Suprapubic skin (tissue), 4 donors: ENCODE data around the gene KLHDC7B. TPM values are rescaled to one million over a fixed set of nuclear protein-coding genes. Genes with fewer than 3 reads are reported as not detected.

ENCODE experiments used
- DNase-seq, 2 donors: peaks; one replicate each; pipeline ENCODE4 v3.0.0-alpha.2; 2019; ENCODE audit warnings: low spot score in 2 of 2
- H3K27ac ChIP-seq: fragments of 200-600 bp; sonication (generic); one replicate; pipeline ENCODE4 v1.5.1; 2019
- H3K27me3 ChIP-seq: fragments of 200-600 bp; sonication (generic); one replicate; pipeline ENCODE4 v1.5.1; 2019
- H3K36me3 ChIP-seq: fragments of 200-600 bp; sonication (generic); one replicate; pipeline ENCODE4 v1.5.1; 2019
- H3K4me1 ChIP-seq: fragments of 200-600 bp; sonication (generic); one replicate; pipeline ENCODE4 v1.5.1; 2019
- H3K4me3 ChIP-seq: fragments of 200-600 bp; sonication (generic); one replicate; pipeline ENCODE4 v1.5.1; 2019; ENCODE audit warnings: mild to moderate bottlenecking
- H3K9me3 ChIP-seq: fragments of 200-600 bp; sonication (generic); one replicate; pipeline ENCODE4 v1.5.1; 2019
- EP300 ChIP-seq: sonication (generic); formaldehyde crosslinking; IDR thresholded peaks from one replicate; pipeline ENCODE4 v1.6.1; 2017; ENCODE audit warnings: antibody characterized with exemption
- POLR2A ChIP-seq, 2 donors: fragments of 450-650 bp; IDR thresholded peaks; one replicate each; pipeline ENCODE4 v1.6.1; 2017; ENCODE audit warnings: antibody characterized with exemption in 2 of 2, mild to moderate bottlenecking in 2 of 2, moderate library complexity in 2 of 2
- POLR2AphosphoS5 ChIP-seq, 3 donors: sonication (generic); formaldehyde crosslinking; IDR thresholded peaks; one replicate each; pipeline ENCODE4 v1.6.1; 2017; ENCODE audit warnings: antibody characterized with exemption in 3 of 3
- WGBS: methylation state at CpG from one replicate; pipeline ENCODE4 v1.1.5; 2018; 5-methylcytosine and 5-hydroxymethylcytosine counted together
- total RNA-seq, 4 donors: library from RNA; depleted of rRNA; stranded (reverse); fragments of >200 nt; gene quantifications; one replicate each; pipeline ENCODE4 v1.1.0, GENCODE V29; 2016
- TF ChIP-seq, protein P1 (sequence below), 2 donors: fragments of 200-600 bp in 1 of 2; fragments of 450-650 bp in 1 of 2; sonication (generic) in 1 of 2; IDR thresholded peaks; one replicate each; pipeline ENCODE4 v1.5.1; 2016 to 2019; ENCODE audit warnings: antibody characterized with exemption in 2 of 2, mild to moderate bottlenecking in 1 of 2, moderate library complexity in 1 of 2

The KLHDC7B gene
- total RNA-seq, 4 donors from 2014 or later = 0.26 TPM; not detected in 3

DNA sequence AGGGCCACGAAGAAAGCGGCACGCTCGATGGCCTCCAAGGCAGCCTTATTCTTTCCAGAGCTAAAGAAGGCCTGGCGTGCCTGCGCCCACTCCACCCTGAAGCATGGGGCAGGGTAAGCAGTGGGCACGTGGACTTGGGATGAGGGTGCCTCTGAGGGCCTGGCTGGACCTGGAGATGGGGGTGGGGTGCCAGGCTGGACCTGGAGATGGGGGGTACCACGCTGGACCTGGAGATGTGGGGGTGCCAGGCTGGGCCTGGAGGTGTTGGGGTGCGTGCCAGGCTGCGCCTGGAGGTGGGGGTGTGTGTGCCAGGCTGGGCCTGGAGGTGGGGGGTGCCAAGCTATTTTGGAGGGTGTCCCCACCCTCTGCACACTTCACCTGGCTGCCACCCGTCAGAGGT is 27.3 kb downstream of the KLHDC7B start:
- no peaks in the 10 kb centered on the region for H3K27me3 ChIP-seq
- peaks cover 29% of the 10 kb centered on the region for H3K36me3 ChIP-seq
- H3K9me3 ChIP-seq = no peaks in the 10 kb centered on the region
- H3K4me3 ChIP-seq = no peak overlapping the region
- peak in 1 of 2 donors; percentile 51 for DNase-seq
- no peak overlapping the region for H3K27ac ChIP-seq
- WGBS = 80% methylated on average over 4 of the region's 11 CpGs
- peaks cover 1% of the 10 kb centered on the region for H3K4me1 ChIP-seq
- TF ChIP-seq POLR2A (IDR thresholded peaks at IDR 0.05) (no peak), POLR2AphosphoS5 (IDR thresholded peaks at IDR 0.05) (no peak), EP300 (no peak)
- TF ChIP-seq, protein P1, sequence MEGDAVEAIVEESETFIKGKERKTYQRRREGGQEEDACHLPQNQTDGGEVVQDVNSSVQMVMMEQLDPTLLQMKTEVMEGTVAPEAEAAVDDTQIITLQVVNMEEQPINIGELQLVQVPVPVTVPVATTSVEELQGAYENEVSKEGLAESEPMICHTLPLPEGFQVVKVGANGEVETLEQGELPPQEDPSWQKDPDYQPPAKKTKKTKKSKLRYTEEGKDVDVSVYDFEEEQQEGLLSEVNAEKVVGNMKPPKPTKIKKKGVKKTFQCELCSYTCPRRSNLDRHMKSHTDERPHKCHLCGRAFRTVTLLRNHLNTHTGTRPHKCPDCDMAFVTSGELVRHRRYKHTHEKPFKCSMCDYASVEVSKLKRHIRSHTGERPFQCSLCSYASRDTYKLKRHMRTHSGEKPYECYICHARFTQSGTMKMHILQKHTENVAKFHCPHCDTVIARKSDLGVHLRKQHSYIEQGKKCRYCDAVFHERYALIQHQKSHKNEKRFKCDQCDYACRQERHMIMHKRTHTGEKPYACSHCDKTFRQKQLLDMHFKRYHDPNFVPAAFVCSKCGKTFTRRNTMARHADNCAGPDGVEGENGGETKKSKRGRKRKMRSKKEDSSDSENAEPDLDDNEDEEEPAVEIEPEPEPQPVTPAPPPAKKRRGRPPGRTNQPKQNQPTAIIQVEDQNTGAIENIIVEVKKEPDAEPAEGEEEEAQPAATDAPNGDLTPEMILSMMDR (IDR thresholded peaks at IDR 0.05) = no peak

DNA sequence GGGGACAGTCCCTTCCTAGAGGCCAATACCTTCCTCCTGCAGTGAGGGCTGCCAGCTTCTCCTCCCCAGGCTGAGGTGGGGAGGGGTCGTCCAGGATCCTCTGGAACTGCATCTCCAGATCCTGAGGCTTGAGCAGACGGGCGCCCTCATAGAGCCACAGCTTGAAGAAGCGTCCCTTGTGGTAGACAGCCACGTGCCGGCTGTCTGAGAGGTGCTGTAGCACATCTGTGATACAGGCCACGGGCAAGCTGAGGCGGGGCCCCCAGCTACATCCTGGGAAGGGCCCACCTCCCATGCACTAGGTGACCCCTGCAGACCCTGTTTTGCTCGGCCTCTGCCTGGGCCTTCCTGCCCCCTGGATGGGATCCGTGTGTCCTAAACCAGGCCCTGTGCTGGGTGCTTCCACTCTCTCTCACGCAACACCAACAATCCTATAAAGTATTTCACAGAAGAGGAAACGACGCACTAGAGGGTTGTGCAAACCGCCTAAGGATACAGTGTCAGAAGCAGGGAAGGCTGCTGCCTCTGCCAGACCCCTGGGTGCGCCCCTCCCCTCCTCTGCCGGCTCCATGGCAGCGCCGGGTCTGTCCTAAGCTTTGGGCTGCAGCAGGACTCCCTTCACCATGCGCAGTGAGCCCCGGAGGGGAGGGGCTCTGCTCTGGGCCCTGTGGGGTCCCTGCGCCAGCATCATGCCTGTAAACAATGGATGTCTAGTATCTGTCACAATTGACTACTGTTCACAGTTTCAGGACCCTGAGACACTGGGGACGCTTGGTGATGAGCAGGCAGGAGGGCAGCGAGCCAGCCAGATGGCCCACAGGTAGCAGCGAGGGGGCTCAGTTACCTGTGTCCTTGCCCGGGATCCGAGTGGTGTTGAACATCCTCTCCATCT is 28.0 kb downstream of the KLHDC7B start:
- H3K27ac ChIP-seq = no peak overlapping the region
- 79% methylated on average over 13 of the region's 26 CpGs for WGBS
- H3K27me3 ChIP-seq = no peaks in the 10 kb centered on the region
- H3K36me3 ChIP-seq = peaks cover 30% of the 10 kb centered on the region
- peaks cover 9% of the 10 kb centered on the region for H3K4me1 ChIP-seq
- TF ChIP-seq EP300 = no peak
- TF ChIP-seq, protein P1 (IDR thresholded peaks at IDR 0.05) = no peak
- TF ChIP-seq POLR2AphosphoS5 (IDR thresholded peaks at IDR 0.05) = no peak
- TF ChIP-seq POLR2A (IDR thresholded peaks at IDR 0.05) = no peak
- H3K9me3 ChIP-seq = no peaks in the 10 kb centered on the region
- DNase-seq = peak in 1 of 2 donors; percentile 40
- no peak overlapping the region for H3K4me3 ChIP-seq

DNA sequence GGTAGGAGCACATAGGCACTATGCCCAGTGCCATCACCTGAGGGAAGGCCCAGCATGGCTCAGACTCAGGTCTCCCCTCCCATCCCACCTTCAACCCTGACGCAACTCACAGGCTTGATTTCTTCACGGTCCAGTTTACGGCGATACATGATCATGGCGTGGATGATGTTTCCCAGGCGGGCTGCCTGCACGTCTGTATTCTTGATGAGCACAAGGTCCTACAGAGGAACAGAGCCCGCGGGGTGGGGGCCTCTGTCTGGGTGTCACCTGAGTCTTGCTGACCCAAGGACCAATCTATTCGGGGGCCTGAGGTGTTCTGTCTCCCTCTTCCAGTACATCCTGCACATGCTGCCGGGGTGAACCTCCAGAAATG is 28.7 kb downstream of the KLHDC7B start:
- Histone ChIP-seq H3K27me3 (no peaks in the 10 kb centered on the region), H3K27ac (no peak overlapping the region), H3K9me3 (no peaks in the 10 kb centered on the region), H3K4me3 (no peak overlapping the region), H3K4me1 (peaks cover 14% of the 10 kb centered on the region), H3K36me3 (peaks cover 33% of the 10 kb centered on the region)
- 91% methylated on average over 11 of the region's 11 CpGs for WGBS
- TF ChIP-seq EP300 (no peak), POLR2AphosphoS5 (IDR thresholded peaks at IDR 0.05) (no peak), POLR2A (IDR thresholded peaks at IDR 0.05) (no peak)
- TF ChIP-seq, protein P1 (IDR thresholded peaks at IDR 0.05) = no peak
- DNase-seq = peak in 1 of 2 donors; percentile 55

DNA sequence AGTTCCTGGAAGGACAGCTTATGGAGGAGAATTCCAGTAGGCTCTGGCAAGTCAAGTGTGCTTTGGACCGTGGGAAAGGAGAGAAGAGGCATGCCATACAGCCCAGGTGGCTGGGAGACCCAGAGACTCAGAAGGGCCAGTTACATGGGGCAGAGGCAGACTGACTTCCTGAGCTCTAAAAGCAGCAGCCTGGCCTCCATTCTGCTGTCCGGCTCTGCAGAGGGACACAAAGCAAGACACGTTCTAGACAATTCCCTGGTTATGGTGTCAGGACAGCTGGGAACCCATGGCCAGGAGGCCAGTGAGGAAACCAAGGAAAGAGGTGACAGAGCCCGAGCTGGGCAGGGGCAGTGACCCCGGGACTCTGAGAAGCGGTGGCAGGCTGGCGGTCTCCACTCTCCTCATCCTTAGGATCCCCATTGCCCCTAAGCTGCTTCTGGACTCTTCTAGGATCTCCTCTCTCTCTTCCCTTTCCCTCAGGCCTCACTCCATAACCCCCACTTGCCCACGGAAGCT is 29.8 kb downstream of the KLHDC7B start:
- no peak for TF ChIP-seq POLR2A (IDR thresholded peaks at IDR 0.05)
- TF ChIP-seq EP300 = no peak
- TF ChIP-seq, protein P1 (IDR thresholded peaks at IDR 0.05) = no peak
- TF ChIP-seq POLR2AphosphoS5 (IDR thresholded peaks at IDR 0.05) = no peak
- no peaks in the 10 kb centered on the region for H3K9me3 ChIP-seq
- H3K4me1 ChIP-seq = peaks cover 14% of the 10 kb centered on the region
- no peaks in the 10 kb centered on the region for H3K27me3 ChIP-seq
- peaks cover 28% of the 10 kb centered on the region for H3K36me3 ChIP-seq
- DNase-seq = peak in 1 of 2 donors; percentile 33
- 87% methylated on average over 8 of the region's 8 CpGs for WGBS
- H3K27ac ChIP-seq = no peak overlapping the region
- no peak overlapping the region for H3K4me3 ChIP-seq

DNA sequence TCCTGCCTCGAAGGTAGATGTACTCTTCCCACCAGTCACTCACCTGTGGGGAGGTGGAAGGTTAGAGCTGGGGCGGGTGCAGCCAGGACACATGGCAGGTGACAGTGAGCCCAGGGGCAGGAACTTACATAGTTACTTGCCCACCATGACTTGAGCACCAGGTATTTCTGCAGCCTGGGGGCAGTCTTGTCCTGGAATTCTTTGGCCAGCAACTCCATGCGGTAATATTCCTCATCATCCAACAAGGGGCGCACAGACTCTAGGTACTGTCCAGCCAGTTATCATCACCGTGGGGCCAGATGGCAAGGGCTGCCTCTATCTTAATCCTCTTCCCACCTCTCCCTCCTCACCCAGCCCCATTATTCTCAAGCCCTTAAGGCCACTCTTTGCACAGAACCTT is 30.4 kb downstream of the KLHDC7B start:
- Histone ChIP-seq H3K9me3 (no peaks in the 10 kb centered on the region), H3K27ac (no peak overlapping the region), H3K27me3 (no peaks in the 10 kb centered on the region), H3K36me3 (peaks cover 23% of the 10 kb centered on the region), H3K4me3 (no peak overlapping the region), H3K4me1 (peaks cover 14% of the 10 kb centered on the region)
- peak in 1 of 2 donors; percentile 48 for DNase-seq
- WGBS = 67% methylated on average over 5 of the region's 5 CpGs
- TF ChIP-seq POLR2A (IDR thresholded peaks at IDR 0.05) (no peak), EP300 (no peak), POLR2AphosphoS5 (IDR thresholded peaks at IDR 0.05) (no peak)
- TF ChIP-seq, protein P1 (IDR thresholded peaks at IDR 0.05) = no peak
